PC-9 (cell line): Measurements from ENCODE around the gene CDPF1. TPM values are rescaled to one million over a fixed set of nuclear protein-coding genes. Genes with fewer than 3 reads are reported as not detected.
"Not testable (repeated sequence)": the region's sequence is repeated elsewhere in the genome, so short reads cannot be mapped to it uniquely, and the experiment has no call there.

ENCODE experiments used
- BruUV-seq: library from RNA; stranded (reverse); fragments of 400-500 nt; replicated peaks from 2 replicates; lab custom pipeline; 2021; lab: Mats Ljungman, UMichigan
- CTCF ChIA-PET: fragments of 300-600 bp; sonication (Branson Sonifier 250); formaldehyde crosslinking; loops from one replicate; lab custom pipeline; 2022; ENCODE audit warnings: antibody characterized with exemption; lab: Charles Lee
- POLR2A ChIA-PET: fragments of 300-600 bp; sonication (Branson Sonifier 250); formaldehyde crosslinking; loops from one replicate; lab custom pipeline; 2022; ENCODE audit warnings: antibody characterized with exemption; ENCODE audit not compliant: unreplicated experiment; lab: Charles Lee
- DNase-seq, 2 experiments: peaks; one replicate each; pipeline versions ENCODE4 v3.0.0 to v3.0.0-alpha.2; 2015 to 2022; ENCODE audit warnings: mixed read lengths in 1 of 2
- H2AFZ ChIP-seq: fragments of 200-600 bp; sonication (generic); 2 replicates; pipeline ENCODE4 v1.8.1; 2017; ENCODE audit warnings: antibody characterized with exemption
- H3F3A ChIP-seq: fragments of 200-600 bp; sonication (generic); 2 replicates; pipeline ENCODE4 v1.8.1; 2017; ENCODE audit warnings: antibody characterized with exemption, mild to moderate bottlenecking, low read depth; ENCODE audit not compliant: insufficient read depth
- H3K27ac ChIP-seq: fragments of 200-600 bp; sonication (generic); 2 replicates; pipeline ENCODE4 v1.6.1; 2016; ENCODE audit warnings: mixed run types
- H3K27me3 ChIP-seq: fragments of 200-600 bp; sonication (generic); 2 replicates; pipeline ENCODE4 v1.6.1; 2016; ENCODE audit warnings: low read depth, mixed run types; ENCODE audit not compliant: insufficient read depth
- H3K36me3 ChIP-seq: fragments of 200-600 bp; sonication (generic); 2 replicates; pipeline ENCODE4 v1.6.1; 2016; ENCODE audit warnings: low read depth, mixed run types
- H3K4me1 ChIP-seq: fragments of 200-600 bp; sonication (generic); replicated peaks from 2 replicates; pipeline ENCODE4 v1.6.1; 2016; ENCODE audit warnings: mixed run types; ENCODE audit not compliant: insufficient read depth
- H3K4me2 ChIP-seq: fragments of 200-600 bp; sonication (generic); 2 replicates; pipeline ENCODE4 v1.6.1; 2017; ENCODE audit warnings: mixed run types
- H3K4me3 ChIP-seq: fragments of 200-600 bp; sonication (generic); 2 replicates; pipeline ENCODE4 v1.6.1; 2016; ENCODE audit warnings: mixed run types
- H3K79me2 ChIP-seq: fragments of 200-600 bp; sonication (generic); 2 replicates; pipeline ENCODE4 v1.6.1; 2017; ENCODE audit warnings: low read depth, mixed run types
- H3K9me2 ChIP-seq: fragments of 200-600 bp; sonication (generic); 2 replicates; pipeline ENCODE4 v1.8.1; 2017; ENCODE audit warnings: mild to moderate bottlenecking; ENCODE audit not compliant: insufficient read depth
- H3K9me3 ChIP-seq: fragments of 200-600 bp; sonication (generic); 2 replicates; pipeline ENCODE4 v1.8.1; 2016; ENCODE audit warnings: low read depth; ENCODE audit not compliant: insufficient read depth
- H4K20me1 ChIP-seq: fragments of 200-600 bp; sonication (generic); 2 replicates; pipeline ENCODE4 v1.8.1; 2017; ENCODE audit not compliant: insufficient read depth
- EZH2 ChIP-seq: fragments of 200-600 bp; sonication (generic); IDR thresholded peaks from 2 replicates; pipeline ENCODE4 v1.8.0; 2017; ENCODE audit warnings: antibody characterized with exemption, low read depth
- intact Hi-C: fragments of 100-400 bp; cut with micrococcal nuclease; formaldehyde crosslinking; loops from one replicate; pipeline ENCODE4 v1.10.0; 2022; ENCODE audit not compliant: unreplicated experiment
- total RNA-seq: library from RNA; stranded (reverse); gene quantifications from 2 replicates; pipeline ENCODE4 v1.2.3, GENCODE V29; 2021
- TF ChIP-seq, protein P1 (sequence below): fragments of 200-600 bp; sonication (generic); conservative IDR thresholded peaks from 2 replicates; pipeline ENCODE4 v1.6.1; 2017; ENCODE audit warnings: mixed run types, antibody characterized with exemption, mild to moderate bottlenecking, moderate library complexity

Gene CDPF1
- total RNA-seq, 1 experiment from 2014 or later: 16.0 TPM

DNA sequence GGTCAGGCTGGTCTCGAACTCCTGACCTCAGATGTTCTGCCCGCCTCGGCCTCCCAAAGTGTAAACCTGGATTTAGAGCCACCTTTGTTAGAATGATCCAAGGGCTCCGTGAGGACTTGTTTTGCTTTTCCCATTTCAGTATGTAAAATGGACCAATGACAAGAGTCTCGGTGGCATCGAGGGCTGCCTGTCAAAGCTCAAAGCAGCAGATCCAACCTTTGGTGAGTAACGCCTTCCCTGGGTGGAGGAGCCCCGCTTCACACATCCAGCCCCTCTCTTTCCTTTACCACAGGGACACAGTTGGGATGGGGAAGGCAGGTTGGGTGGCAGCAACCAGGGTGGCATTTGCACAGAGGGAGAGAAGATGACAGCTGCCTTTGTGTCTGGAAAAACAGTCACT, 22.1 kb upstream of the CDPF1 start:
- no peak overlapping the region for H3K4me2 ChIP-seq
- POLR2A ChIA-PET: no interaction called here
- no peaks in the 10 kb centered on the region for H4K20me1 ChIP-seq
- H3K36me3 ChIP-seq: peaks cover 8% of the 10 kb centered on the region; the same call in 1 of the 2 replicates
- no TSS peak for BruUV-seq
- H3K4me3 ChIP-seq: no peak overlapping the region
- no peaks in the 10 kb centered on the region for H3F3A ChIP-seq
- peaks cover 4% of the 10 kb centered on the region; the same call in 1 of the 2 replicates for H3K79me2 ChIP-seq
- H3K9me3 ChIP-seq: no peaks in the 10 kb centered on the region
- no peak overlapping the region for H3K27ac ChIP-seq
- intact Hi-C loops: no loop called here
- H3K9me2 ChIP-seq: no peaks in the 10 kb centered on the region
- CTCF ChIA-PET: no interaction called here
- peaks cover 9% of the 10 kb centered on the region; the same call in 1 of the 2 replicates for H3K4me1 ChIP-seq
- H2AFZ ChIP-seq: no peak overlapping the region
- H3K27me3 ChIP-seq: no peaks in the 10 kb centered on the region
- TF ChIP-seq, protein P1, sequence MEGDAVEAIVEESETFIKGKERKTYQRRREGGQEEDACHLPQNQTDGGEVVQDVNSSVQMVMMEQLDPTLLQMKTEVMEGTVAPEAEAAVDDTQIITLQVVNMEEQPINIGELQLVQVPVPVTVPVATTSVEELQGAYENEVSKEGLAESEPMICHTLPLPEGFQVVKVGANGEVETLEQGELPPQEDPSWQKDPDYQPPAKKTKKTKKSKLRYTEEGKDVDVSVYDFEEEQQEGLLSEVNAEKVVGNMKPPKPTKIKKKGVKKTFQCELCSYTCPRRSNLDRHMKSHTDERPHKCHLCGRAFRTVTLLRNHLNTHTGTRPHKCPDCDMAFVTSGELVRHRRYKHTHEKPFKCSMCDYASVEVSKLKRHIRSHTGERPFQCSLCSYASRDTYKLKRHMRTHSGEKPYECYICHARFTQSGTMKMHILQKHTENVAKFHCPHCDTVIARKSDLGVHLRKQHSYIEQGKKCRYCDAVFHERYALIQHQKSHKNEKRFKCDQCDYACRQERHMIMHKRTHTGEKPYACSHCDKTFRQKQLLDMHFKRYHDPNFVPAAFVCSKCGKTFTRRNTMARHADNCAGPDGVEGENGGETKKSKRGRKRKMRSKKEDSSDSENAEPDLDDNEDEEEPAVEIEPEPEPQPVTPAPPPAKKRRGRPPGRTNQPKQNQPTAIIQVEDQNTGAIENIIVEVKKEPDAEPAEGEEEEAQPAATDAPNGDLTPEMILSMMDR: no peak
- TF ChIP-seq EZH2: no peak
- no peak for DNase-seq

DNA sequence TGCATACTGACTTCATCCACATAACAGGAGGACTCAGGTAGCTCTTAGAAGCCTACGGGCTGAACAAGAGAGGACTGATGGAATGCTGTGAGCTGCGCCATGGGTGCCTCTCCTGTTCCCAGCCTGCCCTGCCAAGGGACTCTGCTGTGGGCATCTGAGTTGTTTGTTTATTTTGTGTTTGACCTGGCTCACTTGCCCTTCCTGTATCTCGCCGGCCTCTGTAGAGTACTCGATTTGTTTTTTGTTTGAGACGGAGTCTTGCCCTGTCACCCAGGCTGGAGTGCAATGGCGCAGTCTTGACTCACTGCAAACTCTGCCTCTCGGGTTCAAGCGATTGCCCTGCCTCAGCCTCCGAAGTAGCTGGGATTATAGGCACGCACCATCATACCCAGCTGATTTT, 19.5 kb upstream of the CDPF1 start:
- Histone ChIP-seq H3K9me3 (peaks cover 3% of the 10 kb centered on the region; the same call in 1 of the 2 replicates), H3K4me1 (peaks cover 16% of the 10 kb centered on the region; the same call in 1 of the 2 replicates), H3K4me2 (no peak overlapping the region), H3F3A (no peaks in the 10 kb centered on the region), H3K27ac (no peak overlapping the region), H3K27me3 (no peaks in the 10 kb centered on the region), H4K20me1 (no peaks in the 10 kb centered on the region), H3K4me3 (no peak overlapping the region), H3K79me2 (peaks cover 4% of the 10 kb centered on the region; the same call in 1 of the 2 replicates), H3K36me3 (no peaks in the 10 kb centered on the region), H3K9me2 (no peaks in the 10 kb centered on the region), H2AFZ (no peak overlapping the region)
- no TSS peak for BruUV-seq
- ChIA-PET POLR2A (interaction anchor here (0.6 kb wide), 1 partner anchor 27 kb away, joined by 3 read pairs; the partner anchor contains the start of gene GTSE1), CTCF (no interaction called here)
- intact Hi-C loops: no loop called here
- no peak for DNase-seq
- TF ChIP-seq, protein P1: no peak
- no peak for TF ChIP-seq EZH2

DNA sequence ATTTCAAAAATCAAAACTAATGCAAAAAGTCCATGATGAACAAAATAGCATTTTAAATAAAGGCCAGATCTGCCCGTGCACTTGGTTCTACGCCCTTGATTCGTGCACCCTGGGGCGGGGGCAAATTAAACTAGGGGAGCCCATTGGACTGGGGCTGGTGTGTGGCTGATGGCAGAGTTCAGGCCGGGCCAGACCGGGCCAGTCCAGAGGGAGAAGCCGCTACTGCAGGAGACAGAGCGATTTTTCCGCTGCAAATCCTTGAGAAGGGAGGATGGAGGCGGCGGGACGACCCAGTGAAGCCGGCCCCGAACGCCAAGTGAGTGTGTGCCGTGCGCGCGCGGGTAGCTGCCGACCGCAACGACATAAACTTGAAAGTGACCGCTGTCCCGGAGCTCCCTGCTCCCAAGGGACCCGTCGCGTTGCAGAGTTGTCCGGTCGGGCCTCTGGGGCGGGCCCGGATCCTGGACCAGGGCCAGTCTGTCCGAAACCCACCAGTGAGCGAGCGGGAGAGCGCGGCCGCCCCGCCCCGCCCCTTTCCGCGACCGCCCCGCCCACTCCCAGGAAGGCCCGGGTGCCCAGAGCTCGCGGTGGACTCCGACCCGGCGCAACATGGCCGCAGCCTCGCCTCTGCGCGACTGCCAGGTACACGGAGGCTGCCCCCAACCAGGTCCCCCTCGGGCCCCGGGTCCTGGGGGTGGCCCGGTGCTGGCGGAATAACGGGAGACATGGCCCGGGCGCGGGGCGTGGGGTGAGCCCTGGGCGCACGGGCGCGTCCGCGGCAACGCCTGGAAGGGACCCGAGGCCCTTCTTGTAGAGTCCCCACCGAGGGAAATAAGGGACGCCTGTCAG, 17.6 kb upstream of the CDPF1 start, which contains the start of gene TTC38:
Gene TTC38 (plus strand): TSS at position 578 of the 849 bp plus-strand sequence. CDS start 32 bp downstream, at position 610.
- peak within 1 kb of the TSS; percentile 92 for H2AFZ ChIP-seq
- TF ChIP-seq EZH2: no peak
- TF ChIP-seq, protein P1: no peak

DNA sequence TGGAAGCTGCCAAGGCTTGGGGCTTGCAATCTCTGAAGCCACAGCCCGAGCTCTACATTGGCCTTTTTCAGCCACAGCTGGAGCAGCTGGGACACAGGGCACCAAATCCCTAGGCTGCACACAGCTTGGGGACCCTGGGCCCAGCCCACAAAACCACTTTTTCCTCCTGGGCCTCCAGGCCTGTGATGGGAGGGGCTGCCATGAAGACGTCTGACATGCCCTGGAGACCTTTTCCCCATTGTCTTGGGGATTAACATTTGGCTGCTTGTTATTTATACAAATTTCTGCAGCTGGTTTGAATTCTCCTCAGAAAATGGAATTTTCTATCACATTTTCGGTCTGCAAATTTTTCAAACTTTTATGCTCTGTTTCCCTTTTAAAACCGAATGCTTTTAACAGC, 15.5 kb upstream of the CDPF1 start:
- DNase-seq, H3K79me2 ChIP-seq, H3K36me3 ChIP-seq, H3F3A ChIP-seq, H3K4me2 ChIP-seq, POLR2A ChIA-PET, H3K9me3 ChIP-seq, H3K27ac ChIP-seq, H2AFZ ChIP-seq, CTCF ChIA-PET, H4K20me1 ChIP-seq, H3K9me2 ChIP-seq, intact Hi-C loops, BruUV-seq, H3K4me3 ChIP-seq: not testable (repeated sequence)
- peaks cover 16% of the 10 kb centered on the region; the same call in 1 of the 2 replicates for H3K4me1 ChIP-seq
- H3K27me3 ChIP-seq: peaks cover 12% of the 10 kb centered on the region; the same call in 1 of the 2 replicates

More for the DNA sequence above, 17.6 kb upstream of the CDPF1 start, which contains the start of gene TTC38:
- no peaks in the 10 kb centered on the region for H3K27me3 ChIP-seq
- no peaks in the 10 kb centered on the region for H3K36me3 ChIP-seq
- H3K9me2 ChIP-seq: no peaks in the 10 kb centered on the region
- H3K4me3 ChIP-seq: peak within 1 kb of the TSS; percentile 85
- no TSS peak for BruUV-seq
- peaks cover 3% of the 10 kb centered on the region; the same call in 1 of the 2 replicates for H3K9me3 ChIP-seq
- peak; percentile 82 to 89 for DNase-seq
- CTCF ChIA-PET: no interaction called here
- H3K79me2 ChIP-seq: peaks cover 4% of the 10 kb centered on the region; the same call in 1 of the 2 replicates
- H3K27ac ChIP-seq: no peak within 1 kb of the TSS
- H4K20me1 ChIP-seq: no peaks in the 10 kb centered on the region
- H3K4me1 ChIP-seq: peaks cover 16% of the 10 kb centered on the region; the same call in 1 of the 2 replicates
- intact Hi-C loops: no loop called here
- POLR2A ChIA-PET: interaction anchor here (0.6 to 0.8 kb wide), 3 partner anchors 17 to 197 kb away, joined by 3 to 9 read pairs (median 5); no protein-coding TSS in a partner anchor
- H3K4me2 ChIP-seq: peak within 1 kb of the TSS; percentile 93
- H3F3A ChIP-seq: no peaks in the 10 kb centered on the region
